GM12874 (cell line): ENCODE measurements around the gene CMC1.

Source experiments
- CTCF ChIP-seq: IDR thresholded peaks from 2 replicates; pipeline ENCODE4 v1.5.1; 2011; ENCODE audit warnings: low read depth, mild to moderate bottlenecking, control low read depth, low read length, moderate library complexity; ENCODE audit not compliant: insufficient read depth

CMC1 gene

DNA sequence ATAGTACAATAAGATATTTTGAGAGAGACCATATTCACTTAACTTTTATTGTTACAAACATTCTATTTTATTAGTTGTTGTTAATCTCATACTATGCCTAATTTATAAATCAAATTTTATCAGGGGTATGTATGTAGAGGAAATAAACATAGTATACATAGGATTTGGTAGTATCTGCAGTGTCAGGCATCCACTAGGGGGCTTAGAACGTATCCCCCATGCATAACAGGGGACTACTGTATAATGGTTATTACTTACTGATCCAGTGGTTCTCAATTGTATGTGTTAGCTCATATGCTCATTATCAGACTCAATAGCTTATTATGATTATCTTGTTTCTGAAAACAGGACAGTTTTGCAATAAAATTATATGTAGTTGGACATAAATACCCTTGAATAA is 27.6 kb downstream of the CMC1 start:
- peak; percentile 23; the same call in 1 of the 2 replicates for TF ChIP-seq CTCF

DNA sequence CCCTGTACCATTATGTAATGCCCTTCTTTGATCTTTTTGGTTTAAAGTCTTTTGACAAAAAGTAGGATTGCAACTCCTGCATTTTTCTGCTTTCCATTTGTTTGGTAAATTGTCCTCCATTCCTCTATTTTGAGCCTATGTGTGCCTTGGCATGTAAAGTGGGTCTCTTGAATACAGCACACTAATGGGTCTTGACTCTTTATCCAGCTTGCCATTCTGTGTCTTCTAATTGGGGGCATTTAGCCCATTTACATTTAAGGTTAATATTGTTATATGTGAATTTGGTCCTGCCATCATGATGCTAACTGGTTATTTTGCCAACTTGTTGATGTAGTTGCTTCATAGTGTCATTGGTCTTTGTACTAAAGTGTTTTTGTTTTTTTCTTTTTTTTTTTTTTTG is 32.4 kb downstream of the CMC1 start:
- no peak for TF ChIP-seq CTCF

- no peak for TF ChIP-seq CTCF
These were observed 37.5 kb downstream of the CMC1 start for GRCh38 chr3:28278918-28279317.

DNA sequence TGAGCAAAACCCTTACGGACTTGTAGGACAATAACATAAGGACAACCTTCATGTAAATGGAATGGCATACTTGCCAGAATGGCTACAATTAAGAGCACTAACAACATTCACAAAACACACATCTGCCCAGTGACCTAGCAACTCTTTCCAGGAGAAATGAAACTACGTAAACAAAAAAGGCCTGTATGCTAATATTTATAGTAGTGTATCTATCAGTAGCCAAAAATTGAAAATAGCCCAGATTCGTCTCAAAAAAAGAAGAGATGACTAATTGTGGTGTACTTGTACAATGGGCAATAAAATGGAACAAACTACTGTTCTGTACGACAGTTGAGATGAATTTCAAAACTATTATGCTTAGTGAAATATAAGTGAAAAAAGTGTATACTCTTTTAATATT is 38.4 kb downstream of the CMC1 start:
- no peak for TF ChIP-seq CTCF

DNA sequence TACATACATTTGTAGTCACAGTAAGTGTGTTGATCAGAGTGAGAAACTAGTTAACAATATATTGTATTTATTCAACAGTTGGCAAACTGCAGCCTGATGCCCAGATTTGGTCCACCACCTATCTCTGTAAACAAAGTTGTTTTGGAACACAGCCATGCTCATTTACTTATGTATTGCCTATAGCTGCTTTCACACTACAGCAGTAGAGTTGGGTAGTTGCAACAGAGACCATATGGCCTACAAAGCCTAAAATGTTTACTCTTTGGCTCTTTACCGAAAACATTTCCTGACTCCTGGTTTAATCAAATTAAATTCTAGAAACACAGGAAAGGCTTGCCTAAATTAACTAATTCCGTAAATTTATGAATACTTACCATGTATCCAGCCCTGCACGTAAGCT is 39.4 kb downstream of the CMC1 start:
- no peak for TF ChIP-seq CTCF

GRCh38 chr3:28286595-28286994 is 45.2 kb downstream of the CMC1 start:
- TF ChIP-seq CTCF = peak; percentile 23; the same call in 1 of the 2 replicates

DNA sequence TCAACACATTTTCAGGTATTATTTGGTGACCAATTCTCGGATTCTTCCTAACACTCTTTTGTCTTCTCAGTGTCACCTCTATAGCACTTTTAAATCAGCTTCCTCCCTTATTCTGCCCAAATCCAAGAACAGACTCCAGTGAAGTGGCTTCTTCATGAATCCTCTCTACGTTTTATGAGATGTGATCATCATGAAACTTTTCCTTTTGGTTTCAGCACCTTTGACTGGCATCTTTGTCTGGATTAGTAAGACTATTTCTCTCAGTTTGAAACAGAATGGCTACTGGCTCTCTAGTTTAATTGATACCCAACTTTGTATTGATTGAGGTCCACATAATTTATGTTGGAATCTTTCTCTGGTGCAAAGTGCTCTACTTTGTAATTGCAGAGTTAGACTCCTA is 45.6 kb downstream of the CMC1 start:
- no peak for TF ChIP-seq CTCF

DNA sequence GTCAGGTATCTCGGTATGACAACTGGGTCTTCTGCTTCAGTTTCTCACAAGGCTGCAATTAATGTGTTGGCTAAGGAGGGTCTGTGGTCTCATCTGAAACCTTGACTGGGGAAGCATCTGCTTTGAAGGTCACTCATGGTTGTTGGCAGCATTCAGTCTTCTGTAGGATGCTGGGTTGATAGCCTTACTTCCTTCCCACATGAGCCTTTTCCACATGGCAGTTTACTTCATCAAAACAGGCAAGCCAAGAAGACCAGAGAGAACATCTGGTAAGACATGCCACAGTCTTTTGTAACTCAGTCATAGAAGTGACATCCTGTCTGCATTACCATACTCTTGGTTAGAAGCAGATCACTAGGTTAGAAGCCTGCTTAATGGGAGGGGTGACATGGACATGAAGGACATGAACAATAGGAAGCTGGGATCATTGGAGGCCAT is 49.5 kb downstream of the CMC1 start:
- no peak for TF ChIP-seq CTCF
